NCI-H524 treated with DMSO at 0.1 percent for 48 hours (cell line): Measurements from ENCODE around the gene AFF1.

Experiments used
- DNase-seq: peaks from one replicate; lab custom pipeline; 2025; lab: John Stamatoyannopoulos, UW

The AFF1 gene

GRCh38 chr4:86934771-86935565, at the start of gene AFF1:
TSS of gene AFF1 (plus strand) at chr4:86935011. CDS start at chr4:86948534, 13,523 bp downstream.
- peak; percentile 7 for DNase-seq

- no peak for DNase-seq
These were observed 44.0 kb upstream of the AFF1 start for GRCh38 chr4:86890790-86891189.

GRCh38 chr4:86891762-86892635, 42.8 kb upstream of the AFF1 start, which contains the start of gene C4orf36:
TSS of gene C4orf36 (minus strand) at chr4:86892422. CDS start at chr4:86891520, 902 bp downstream.
- DNase-seq: no peak

GRCh38 chr4:86892636-86892960, 42.2 kb upstream of the AFF1 start:
- DNase-seq: no peak

GRCh38 chr4:86893136-86893535, 41.7 kb upstream of the AFF1 start:
- no peak for DNase-seq

- no peak for DNase-seq
These were observed 40.4 kb upstream of the AFF1 start for GRCh38 chr4:86894455-86894854.

- DNase-seq: no peak
These were observed 38.9 kb upstream of the AFF1 start for GRCh38 chr4:86895692-86896488.

GRCh38 chr4:86896596-86896995, 38.2 kb upstream of the AFF1 start:
- no peak for DNase-seq

GRCh38 chr4:86898562-86898961, 36.2 kb upstream of the AFF1 start:
- DNase-seq: no peak

GRCh38 chr4:86901864-86902263, 32.9 kb upstream of the AFF1 start:
- DNase-seq: no peak

GRCh38 chr4:86908251-86908657, 26.6 kb upstream of the AFF1 start:
- DNase-seq: no peak

GRCh38 chr4:86909546-86910295, 25.1 kb upstream of the AFF1 start:
- no peak for DNase-seq

GRCh38 chr4:86910369-86910768, 24.4 kb upstream of the AFF1 start:
- DNase-seq: no peak

- no peak for DNase-seq
These were observed 23.8 kb upstream of the AFF1 start for GRCh38 chr4:86910820-86911684.

- DNase-seq: no peak
These were observed 18.4 kb upstream of the AFF1 start for GRCh38 chr4:86916392-86916791.

- no peak for DNase-seq
These were observed 17.4 kb upstream of the AFF1 start for GRCh38 chr4:86917212-86918039.

GRCh38 chr4:86918539-86919072, 16.2 kb upstream of the AFF1 start:
- no peak for DNase-seq

GRCh38 chr4:86919561-86920223, 15.1 kb upstream of the AFF1 start:
- no peak for DNase-seq
